ENCODE results near the gene ZNF423.
"Not testable (repeated sequence)": the region's sequence is repeated elsewhere in the genome, so short reads cannot be mapped to it uniquely, and the experiment has no call there.

ZNF423 gene

DNA sequence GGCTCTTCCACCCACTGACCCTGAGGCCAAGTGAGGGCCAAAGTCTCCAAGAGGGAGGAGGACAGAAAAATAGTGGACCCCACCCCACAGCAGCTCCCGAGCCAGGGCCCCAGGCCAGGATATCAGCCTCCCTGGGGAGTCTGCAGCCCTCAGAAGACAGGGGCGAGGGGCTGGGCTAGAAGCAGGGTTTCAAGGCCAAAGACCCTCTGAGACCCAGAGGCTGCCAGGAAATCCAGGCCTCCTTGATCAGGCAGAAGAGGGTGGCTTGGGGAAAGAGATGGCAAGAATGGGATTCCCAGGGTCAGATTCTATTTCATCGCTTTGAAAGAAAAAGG lies 156.1 kb downstream of the ZNF423 start:
- no peak for DNase-seq

- DNase-seq: no peak
Measured at GRCh38 chr16:49698931-49699840, 156.7 kb downstream of the ZNF423 start.

DNA sequence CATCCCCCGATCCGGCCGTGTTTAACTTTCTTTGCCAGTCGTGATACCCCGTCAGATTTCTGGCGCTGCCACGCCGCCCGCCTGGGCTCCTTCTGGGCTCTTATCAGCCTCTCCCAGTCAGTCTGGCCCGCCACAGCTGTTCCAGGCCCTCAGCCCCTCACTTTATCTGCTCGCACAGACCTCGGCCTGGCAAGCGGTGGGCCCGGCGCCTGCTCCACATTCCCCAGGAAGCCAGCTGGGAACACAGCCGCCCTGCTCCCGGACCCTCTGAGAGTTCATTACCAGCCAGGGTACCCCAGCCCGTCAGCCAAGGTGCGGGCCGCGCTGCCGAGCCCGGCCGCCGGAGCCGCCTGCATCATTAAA lies 157.5 kb downstream of the ZNF423 start:
- DNase-seq: no peak

- no peak for DNase-seq
Measured at GRCh38 chr16:49697631-49698452, 158.1 kb downstream of the ZNF423 start.

GRCh38 chr16:49696414-49697101 lies 159.4 kb downstream of the ZNF423 start:
- no peak for DNase-seq

DNA sequence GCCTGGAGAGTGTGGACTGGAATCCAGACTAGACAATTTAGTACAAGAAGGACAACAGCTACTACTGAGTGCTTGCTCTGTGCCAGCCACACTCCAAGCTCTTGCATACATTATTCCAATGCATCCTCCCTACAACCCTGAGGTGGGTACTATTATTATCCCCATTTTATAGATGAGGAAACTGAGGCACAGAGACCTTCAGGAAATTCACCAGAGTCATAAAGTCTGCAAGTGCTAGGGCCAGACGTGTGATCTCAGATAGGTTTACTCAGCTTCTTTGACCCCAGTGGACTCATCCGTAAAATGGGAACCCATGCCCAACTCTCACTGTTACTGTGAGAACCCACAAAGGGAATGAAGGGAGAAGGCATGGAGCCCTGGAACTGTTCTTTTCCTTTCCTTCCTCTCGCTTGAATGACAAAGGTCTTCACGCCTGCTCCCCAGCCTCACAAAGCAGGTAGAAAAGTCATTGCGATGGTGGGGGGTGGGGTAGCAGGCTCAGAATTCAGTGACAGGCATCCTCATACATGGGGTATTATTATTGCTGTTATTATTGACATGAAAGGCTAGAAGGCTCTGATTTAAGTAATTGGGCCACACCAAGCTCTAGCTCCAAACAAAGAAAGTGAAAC lies 160.0 kb downstream of the ZNF423 start:
- no peak for DNase-seq

DNA sequence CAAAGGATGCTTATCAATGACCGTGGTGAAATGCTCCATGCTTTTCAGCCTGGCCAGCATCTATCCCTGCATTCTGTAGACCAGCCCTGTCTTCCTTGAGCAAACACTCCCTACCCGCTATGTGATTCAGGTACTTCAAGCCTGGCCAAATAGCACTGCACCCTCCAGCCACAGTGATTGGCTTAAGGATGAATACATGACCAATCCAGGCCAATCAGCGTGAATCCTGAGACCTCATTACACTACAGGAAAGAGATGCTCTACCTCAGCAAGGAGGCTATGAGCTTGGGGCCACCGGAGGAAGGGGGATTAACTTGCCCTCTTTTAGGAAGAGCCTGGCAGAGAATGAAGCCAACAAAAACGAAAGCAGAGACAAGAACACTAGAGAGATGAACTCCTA lies 162.5 kb downstream of the ZNF423 start:
- no peak for DNase-seq

- no peak for DNase-seq
Measured at GRCh38 chr16:49690778-49691177, 165.1 kb downstream of the ZNF423 start.

DNA sequence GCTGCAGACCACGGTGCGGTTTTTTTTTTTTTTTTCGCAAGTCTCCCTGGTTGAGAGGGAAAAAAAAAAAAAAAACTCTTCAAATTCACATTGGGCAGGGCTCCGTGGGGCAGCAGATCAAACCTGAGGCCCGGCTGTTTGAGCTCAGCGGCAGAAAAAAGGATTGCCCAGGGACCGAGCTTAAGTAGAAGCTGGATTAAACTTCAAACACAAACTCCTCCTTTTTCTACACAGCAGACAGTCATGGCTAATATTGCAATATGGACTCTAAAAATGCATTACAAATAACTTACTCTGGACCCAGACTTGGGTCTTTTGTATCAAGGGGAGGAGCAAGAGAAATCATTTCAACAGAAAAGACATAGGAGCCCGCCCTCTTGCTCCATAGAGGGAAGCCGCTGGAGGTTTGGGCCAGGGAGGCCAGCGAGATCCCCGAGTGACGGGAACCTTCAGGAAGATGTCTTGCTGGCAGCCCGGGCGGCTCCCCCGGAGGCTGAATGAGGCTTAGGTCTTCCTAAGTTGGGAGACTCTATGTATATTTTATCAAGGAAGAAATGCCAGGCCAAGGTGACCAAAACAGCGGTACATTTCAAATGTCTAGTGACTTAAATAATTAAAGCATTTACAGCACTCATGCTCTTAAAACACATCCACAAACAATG lies 167.7 kb downstream of the ZNF423 start:
- DNase-seq: no peak

DNA sequence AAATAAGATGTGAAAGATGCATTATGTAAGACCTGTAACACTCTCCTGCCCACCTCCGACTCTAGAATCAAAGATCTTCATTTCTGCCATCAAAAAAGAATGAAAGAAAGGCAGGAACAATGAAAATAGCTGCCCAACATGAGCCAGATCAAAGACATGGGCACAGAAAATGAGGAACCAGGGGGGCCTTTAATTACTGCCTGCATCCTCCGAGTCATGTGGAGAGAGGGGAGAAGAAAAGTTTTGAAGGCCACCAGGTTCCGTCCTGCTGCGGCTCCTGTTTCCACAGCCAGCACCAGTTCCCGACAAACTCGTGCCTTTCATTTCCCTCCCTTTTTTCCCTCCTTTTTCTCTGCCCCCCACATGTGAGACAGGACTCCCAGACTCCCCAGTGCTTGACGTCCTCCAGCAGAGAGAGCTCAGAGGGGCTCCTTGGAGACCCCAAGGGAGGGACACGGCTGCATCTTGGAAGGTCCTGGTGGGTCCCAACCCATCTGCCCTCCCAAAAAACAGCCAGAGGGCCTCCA lies 168.4 kb downstream of the ZNF423 start:
- no peak for DNase-seq

- DNase-seq: no peak
Measured at GRCh38 chr16:49684696-49685095, 171.2 kb downstream of the ZNF423 start.

- no peak for DNase-seq
Measured at GRCh38 chr16:49682577-49683165, 173.2 kb downstream of the ZNF423 start.

DNA sequence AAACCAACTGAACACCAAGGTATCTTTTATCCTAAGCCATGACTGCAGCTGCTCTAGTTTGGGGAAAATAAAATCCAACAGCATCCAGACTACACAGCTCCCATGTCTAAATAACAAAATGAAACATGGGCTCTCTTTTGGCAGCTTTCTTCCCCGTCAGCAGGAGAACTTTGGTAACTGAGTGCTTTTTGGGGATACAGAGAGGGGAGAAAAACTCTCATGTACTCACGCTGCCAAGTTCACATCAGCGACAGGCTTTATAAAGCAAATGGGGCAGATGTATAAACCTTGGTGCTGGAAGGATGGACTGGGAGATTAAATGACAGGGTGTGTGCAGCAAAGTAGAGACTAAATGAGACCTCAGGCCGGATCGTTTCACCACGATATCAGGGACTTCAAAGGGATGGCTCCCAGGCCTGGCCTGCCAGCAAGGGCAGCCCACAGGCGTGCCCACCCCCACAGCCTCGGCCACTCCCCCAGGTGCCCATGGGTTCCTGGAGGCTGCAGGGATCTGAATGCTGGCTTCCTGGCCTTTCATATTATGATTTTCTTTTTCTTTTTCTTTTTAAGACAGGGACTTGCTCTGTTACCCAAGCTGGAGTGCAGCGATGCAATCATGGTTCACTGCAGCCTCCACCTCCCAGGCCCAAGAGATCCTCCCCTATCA lies 174.6 kb downstream of the ZNF423 start:
- DNase-seq: no peak

- no peak for DNase-seq
Measured at GRCh38 chr16:49679095-49679494, 176.8 kb downstream of the ZNF423 start.

- not testable (repeated sequence) for DNase-seq
Measured at GRCh38 chr16:49677661-49678060, 178.3 kb downstream of the ZNF423 start.

GRCh38 chr16:49675413-49675812 lies 180.5 kb downstream of the ZNF423 start:
- DNase-seq: peak in 1 of 56 donors; percentile 13

GRCh38 chr16:49674990-49675389 lies 180.9 kb downstream of the ZNF423 start:
- no peak for DNase-seq

DNA sequence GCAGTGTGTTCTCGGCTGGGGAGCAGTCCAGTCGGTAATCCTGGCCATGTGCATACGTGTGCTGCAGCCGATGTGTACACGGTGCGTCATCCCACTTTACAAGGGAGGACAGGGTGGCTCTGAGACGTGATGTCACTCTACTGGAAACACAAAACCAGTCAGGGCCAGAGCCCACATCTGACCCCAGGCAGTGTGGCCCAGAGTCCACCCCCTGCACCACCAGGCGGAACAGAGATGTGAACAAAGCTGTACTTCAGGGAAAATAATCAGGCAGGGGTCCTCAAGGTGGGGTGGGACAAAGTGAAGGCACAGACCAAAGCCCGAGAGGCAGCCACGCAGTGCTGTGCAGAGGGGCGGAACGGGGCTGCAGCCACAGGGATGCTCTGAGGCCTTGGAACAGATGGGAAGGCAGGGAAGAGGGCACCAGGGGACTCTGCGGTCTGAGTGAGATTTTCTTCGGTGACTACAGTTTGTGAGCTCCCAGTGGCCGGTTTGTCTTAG lies 181.5 kb downstream of the ZNF423 start:
- DNase-seq: no peak

DNA sequence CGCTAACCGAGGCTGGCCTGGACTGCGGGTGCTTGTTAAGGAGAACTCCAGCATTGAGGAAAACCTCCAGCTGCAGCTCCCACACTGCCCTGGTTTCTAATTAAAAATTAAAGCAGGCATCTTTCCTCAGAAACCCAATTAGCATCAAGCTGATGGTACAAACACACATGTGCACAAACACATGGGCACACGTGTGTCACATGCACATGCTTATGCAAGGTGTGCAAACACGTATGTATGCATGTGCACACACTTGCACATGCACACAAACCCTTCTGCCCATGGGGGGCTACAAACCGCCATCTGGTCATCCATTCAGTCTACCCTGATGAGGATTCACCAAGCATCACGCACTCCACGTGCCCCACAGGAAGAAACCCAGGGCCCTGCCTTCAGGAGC lies 182.5 kb downstream of the ZNF423 start:
- no peak for DNase-seq

DNA sequence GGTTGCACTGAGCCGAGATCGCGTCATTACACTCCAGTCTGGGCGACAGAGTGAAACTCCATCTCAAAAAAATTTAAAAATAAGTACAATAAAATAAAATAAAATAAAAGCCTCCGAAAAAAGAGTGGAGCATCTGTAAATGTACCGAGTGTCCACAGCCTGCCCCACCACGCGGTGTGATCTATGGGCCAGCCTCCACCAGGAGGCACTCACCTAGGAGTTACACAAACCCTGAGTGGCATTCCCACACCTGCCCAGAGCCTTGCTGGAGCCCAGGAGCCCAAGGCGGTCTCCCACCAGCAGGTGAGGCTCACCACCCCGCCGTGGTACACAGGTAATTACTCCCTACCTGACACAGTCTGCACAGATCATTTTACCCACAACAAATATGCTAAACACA lies 183.2 kb downstream of the ZNF423 start:
- DNase-seq: no peak

All from nucleus accumbens (tissue), 56 donors.